Liver (tissue), 3 donors: ENCODE results near the gene C16orf86.

Source experiments
- GABPA ChIP-seq, 2 donors: IDR thresholded peaks in 1 of 2; conservative IDR thresholded peaks in 1 of 2; 2 replicates each; pipeline ENCODE4 v1.6.1; 2016; ENCODE audit warnings: antibody characterized with exemption in 2 of 2, mild to moderate bottlenecking in 1 of 2, moderate library complexity in 1 of 2
- HNF4A ChIP-seq, 2 donors: conservative IDR thresholded peaks; 2 replicates each; pipeline ENCODE4 v1.6.1; 2016; ENCODE audit warnings: antibody characterized with exemption in 2 of 2, mild to moderate bottlenecking in 2 of 2
- HNF4G ChIP-seq: IDR thresholded peaks from 2 replicates; pipeline ENCODE4 v1.6.1; 2016; ENCODE audit warnings: antibody characterized with exemption
- JUND ChIP-seq, 2 donors: IDR thresholded peaks; 2 replicates each; pipeline ENCODE4 v1.6.1; 2016; ENCODE audit warnings: antibody characterized with exemption in 2 of 2
- MAX ChIP-seq: IDR thresholded peaks from 2 replicates; pipeline ENCODE4 v1.6.1; 2016; ENCODE audit warnings: antibody characterized with exemption
- RAD21 ChIP-seq, 2 donors: IDR thresholded peaks; 2 replicates each; pipeline ENCODE4 v1.6.1; 2016; ENCODE audit warnings: antibody characterized with exemption in 2 of 2, mild to moderate bottlenecking in 2 of 2
- RXRA ChIP-seq, 2 donors: IDR thresholded peaks; 2 replicates each; pipeline ENCODE4 v1.6.1; 2017 to 2018; ENCODE audit warnings: antibody characterized with exemption in 2 of 2, mild to moderate bottlenecking in 1 of 2
- SP1 ChIP-seq: IDR thresholded peaks from 2 replicates; pipeline ENCODE4 v1.6.1; 2018; ENCODE audit warnings: antibody characterized with exemption, mild to moderate bottlenecking
- TAF1 ChIP-seq: conservative IDR thresholded peaks from 2 replicates; pipeline ENCODE4 v1.6.1; 2016; ENCODE audit warnings: antibody characterized with exemption, mild to moderate bottlenecking
- YY1 ChIP-seq: IDR thresholded peaks from 2 replicates; pipeline ENCODE4 v1.6.1; 2016; ENCODE audit warnings: antibody characterized with exemption, mild to moderate bottlenecking
- ZBTB33 ChIP-seq: IDR thresholded peaks from 2 replicates; pipeline ENCODE4 v1.6.1; 2016; ENCODE audit warnings: antibody characterized with exemption
- TF ChIP-seq, protein P1 (sequence below): fragments of 150-350 bp; IDR thresholded peaks from 2 replicates; pipeline ENCODE4 v1.5.1; 2017; ENCODE audit warnings: improper control_type of control experiment, low read depth, low read length; ENCODE audit not compliant: missing input control
- TF ChIP-seq, protein P2 (sequence below): IDR thresholded peaks from 2 replicates; pipeline ENCODE4 v1.6.1; 2016; ENCODE audit warnings: antibody characterized with exemption, mild to moderate bottlenecking
- TF ChIP-seq, protein P3 (sequence below): IDR thresholded peaks from 2 replicates; pipeline ENCODE4 v1.6.1; 2016; ENCODE audit warnings: antibody characterized with exemption
- donor health status: healthy.
- donor health status: healthy.

GRCh38 chr16:67697422-67698185 is 31.0 kb downstream of the C16orf86 start:
- TF ChIP-seq GABPA (IDR thresholded peaks at IDR 0.05 in 1 of 2, conservative IDR thresholded peaks at IDR 0.05 in 1 of 2) (no peak), TAF1 (no peak), JUND (IDR thresholded peaks at IDR 0.05) (no peak), YY1 (no peak), RAD21 (IDR thresholded peaks at IDR 0.05) (no peak), HNF4A (conservative IDR thresholded peaks at IDR 0.05) (no peak), RXRA (IDR thresholded peaks at IDR 0.05) (no peak), MAX (no peak), ZBTB33 (no peak), SP1 (no peak), HNF4G (no peak)
- TF ChIP-seq, protein P1, sequence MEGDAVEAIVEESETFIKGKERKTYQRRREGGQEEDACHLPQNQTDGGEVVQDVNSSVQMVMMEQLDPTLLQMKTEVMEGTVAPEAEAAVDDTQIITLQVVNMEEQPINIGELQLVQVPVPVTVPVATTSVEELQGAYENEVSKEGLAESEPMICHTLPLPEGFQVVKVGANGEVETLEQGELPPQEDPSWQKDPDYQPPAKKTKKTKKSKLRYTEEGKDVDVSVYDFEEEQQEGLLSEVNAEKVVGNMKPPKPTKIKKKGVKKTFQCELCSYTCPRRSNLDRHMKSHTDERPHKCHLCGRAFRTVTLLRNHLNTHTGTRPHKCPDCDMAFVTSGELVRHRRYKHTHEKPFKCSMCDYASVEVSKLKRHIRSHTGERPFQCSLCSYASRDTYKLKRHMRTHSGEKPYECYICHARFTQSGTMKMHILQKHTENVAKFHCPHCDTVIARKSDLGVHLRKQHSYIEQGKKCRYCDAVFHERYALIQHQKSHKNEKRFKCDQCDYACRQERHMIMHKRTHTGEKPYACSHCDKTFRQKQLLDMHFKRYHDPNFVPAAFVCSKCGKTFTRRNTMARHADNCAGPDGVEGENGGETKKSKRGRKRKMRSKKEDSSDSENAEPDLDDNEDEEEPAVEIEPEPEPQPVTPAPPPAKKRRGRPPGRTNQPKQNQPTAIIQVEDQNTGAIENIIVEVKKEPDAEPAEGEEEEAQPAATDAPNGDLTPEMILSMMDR, result no peak
- TF ChIP-seq, protein P2, sequence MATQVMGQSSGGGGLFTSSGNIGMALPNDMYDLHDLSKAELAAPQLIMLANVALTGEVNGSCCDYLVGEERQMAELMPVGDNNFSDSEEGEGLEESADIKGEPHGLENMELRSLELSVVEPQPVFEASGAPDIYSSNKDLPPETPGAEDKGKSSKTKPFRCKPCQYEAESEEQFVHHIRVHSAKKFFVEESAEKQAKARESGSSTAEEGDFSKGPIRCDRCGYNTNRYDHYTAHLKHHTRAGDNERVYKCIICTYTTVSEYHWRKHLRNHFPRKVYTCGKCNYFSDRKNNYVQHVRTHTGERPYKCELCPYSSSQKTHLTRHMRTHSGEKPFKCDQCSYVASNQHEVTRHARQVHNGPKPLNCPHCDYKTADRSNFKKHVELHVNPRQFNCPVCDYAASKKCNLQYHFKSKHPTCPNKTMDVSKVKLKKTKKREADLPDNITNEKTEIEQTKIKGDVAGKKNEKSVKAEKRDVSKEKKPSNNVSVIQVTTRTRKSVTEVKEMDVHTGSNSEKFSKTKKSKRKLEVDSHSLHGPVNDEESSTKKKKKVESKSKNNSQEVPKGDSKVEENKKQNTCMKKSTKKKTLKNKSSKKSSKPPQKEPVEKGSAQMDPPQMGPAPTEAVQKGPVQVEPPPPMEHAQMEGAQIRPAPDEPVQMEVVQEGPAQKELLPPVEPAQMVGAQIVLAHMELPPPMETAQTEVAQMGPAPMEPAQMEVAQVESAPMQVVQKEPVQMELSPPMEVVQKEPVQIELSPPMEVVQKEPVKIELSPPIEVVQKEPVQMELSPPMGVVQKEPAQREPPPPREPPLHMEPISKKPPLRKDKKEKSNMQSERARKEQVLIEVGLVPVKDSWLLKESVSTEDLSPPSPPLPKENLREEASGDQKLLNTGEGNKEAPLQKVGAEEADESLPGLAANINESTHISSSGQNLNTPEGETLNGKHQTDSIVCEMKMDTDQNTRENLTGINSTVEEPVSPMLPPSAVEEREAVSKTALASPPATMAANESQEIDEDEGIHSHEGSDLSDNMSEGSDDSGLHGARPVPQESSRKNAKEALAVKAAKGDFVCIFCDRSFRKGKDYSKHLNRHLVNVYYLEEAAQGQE, result no peak
- TF ChIP-seq, protein P3, sequence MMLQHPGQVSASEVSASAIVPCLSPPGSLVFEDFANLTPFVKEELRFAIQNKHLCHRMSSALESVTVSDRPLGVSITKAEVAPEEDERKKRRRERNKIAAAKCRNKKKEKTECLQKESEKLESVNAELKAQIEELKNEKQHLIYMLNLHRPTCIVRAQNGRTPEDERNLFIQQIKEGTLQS, result no peak
